ENCODE measurements around the gene CNEP1R1. TPM values are rescaled to one million over a fixed set of nuclear protein-coding genes. Genes with fewer than 3 reads are reported as not detected.

Gene CNEP1R1
- total RNA-seq, 4 donors from 2014 or later, result 14.1 to 18.4 (median 14.9) TPM

GRCh38 chr16:49995720-49996119 lies 29.3 kb upstream of the CNEP1R1 start:
- H3K27ac ChIP-seq, result no peak overlapping the region
- H3K27me3 ChIP-seq, result peaks cover 0 to 37% (median 0%) of the 10 kb centered on the region in 4 donors
- TF ChIP-seq CTCF (IDR thresholded peaks at IDR 0.05) (no peak), POLR2A (IDR thresholded peaks at IDR 0.05) (no peak)
- H3K9me3 ChIP-seq, result no peaks in the 10 kb centered on the region
- 67% methylated on average over 1 of the region's 1 CpG; no CpG with 5 or more reads in 1 of the 2 donors for WGBS, 2 donors
- H3K4me3 ChIP-seq, result no peak overlapping the region
- intact Hi-C loops (cut with DNase I), result no loop called here
- H3K36me3 ChIP-seq, result no peaks in the 10 kb centered on the region
- DNase-seq, result no peak
- no peaks in the 10 kb centered on the region for H3K4me1 ChIP-seq

- no peak for TF ChIP-seq POLR2A (IDR thresholded peaks at IDR 0.05)
- TF ChIP-seq CTCF (IDR thresholded peaks at IDR 0.05), result no peak
- no peak for DNase-seq
- intact Hi-C loops (cut with DNase I), result no loop called here
- Histone ChIP-seq H3K36me3 (no peaks in the 10 kb centered on the region), H3K27me3 (peaks cover 0 to 37% (median 0%) of the 10 kb centered on the region in 4 donors), H3K9me3 (peaks cover 0 to 13% (median 12%) of the 10 kb centered on the region in 3 donors), H3K4me3 (no peak overlapping the region), H3K27ac (no peak overlapping the region), H3K4me1 (no peaks in the 10 kb centered on the region)
- 80 to 84% methylated on average over 4 of the region's 4 CpGs for WGBS, 2 donors
These were observed 27.2 kb upstream of the CNEP1R1 start for GRCh38 chr16:49997721-49998251.

- Histone ChIP-seq H3K4me1 (no peaks in the 10 kb centered on the region), H3K36me3 (no peaks in the 10 kb centered on the region), H3K27ac (no peak overlapping the region), H3K27me3 (peaks cover 0 to 39% (median 0%) of the 10 kb centered on the region in 4 donors), H3K4me3 (no peak overlapping the region), H3K9me3 (peaks cover 0 to 16% (median 15%) of the 10 kb centered on the region in 3 donors)
- TF ChIP-seq CTCF (IDR thresholded peaks at IDR 0.05) (no peak), POLR2A (IDR thresholded peaks at IDR 0.05) (no peak)
- intact Hi-C loops (cut with DNase I), result no loop called here
- WGBS, 2 donors, result 94 to 97% methylated on average over 4 to 5 of the region's 5 CpGs
- DNase-seq, result no peak
These were observed 26.0 kb upstream of the CNEP1R1 start for GRCh38 chr16:49998991-49999390.

GRCh38 chr16:50001144-50001543 lies 23.9 kb upstream of the CNEP1R1 start:
- H3K4me1 ChIP-seq, result no peaks in the 10 kb centered on the region
- DNase-seq, result no peak
- H3K9me3 ChIP-seq, result peaks cover 0 to 16% (median 15%) of the 10 kb centered on the region in 3 donors
- intact Hi-C loops (cut with DNase I), result no loop called here
- peaks cover 0 to 41% (median 0%) of the 10 kb centered on the region in 4 donors for H3K27me3 ChIP-seq
- H3K4me3 ChIP-seq, result no peak overlapping the region
- no peaks in the 10 kb centered on the region for H3K36me3 ChIP-seq
- H3K27ac ChIP-seq, result no peak overlapping the region
- TF ChIP-seq POLR2A (IDR thresholded peaks at IDR 0.05) (no peak), CTCF (IDR thresholded peaks at IDR 0.05) (no peak)
- WGBS, 2 donors, result 30 to 75% methylated on average over 1 to 3 of the region's 3 CpGs

GRCh38 chr16:50002190-50002589 lies 22.8 kb upstream of the CNEP1R1 start:
- no peaks in the 10 kb centered on the region for H3K36me3 ChIP-seq
- peaks cover 0 to 37% (median 0%) of the 10 kb centered on the region in 4 donors for H3K27me3 ChIP-seq
- no peak overlapping the region for H3K4me3 ChIP-seq
- peaks cover 0 to 16% (median 15%) of the 10 kb centered on the region in 3 donors for H3K9me3 ChIP-seq
- intact Hi-C loops (cut with DNase I), result no loop called here
- no peak for DNase-seq
- TF ChIP-seq POLR2A (IDR thresholded peaks at IDR 0.05), result no peak
- no peak for TF ChIP-seq CTCF (IDR thresholded peaks at IDR 0.05)
- WGBS, 2 donors, result 23 to 45% methylated on average over 1 of the region's 1 CpG
- H3K27ac ChIP-seq, result no peak overlapping the region
- H3K4me1 ChIP-seq, result no peaks in the 10 kb centered on the region

Measured in esophagus squamous epithelium (tissue), 5 donors.